Measurements from ENCODE around the gene SEMA4A. TPM values are rescaled to one million over a fixed set of nuclear protein-coding genes. Genes with fewer than 3 reads are reported as not detected.

SEMA4A gene
- total and polyA plus RNA-seq, 12 donors = 0.98 to 6.8 (median 1.8) TPM

DNA sequence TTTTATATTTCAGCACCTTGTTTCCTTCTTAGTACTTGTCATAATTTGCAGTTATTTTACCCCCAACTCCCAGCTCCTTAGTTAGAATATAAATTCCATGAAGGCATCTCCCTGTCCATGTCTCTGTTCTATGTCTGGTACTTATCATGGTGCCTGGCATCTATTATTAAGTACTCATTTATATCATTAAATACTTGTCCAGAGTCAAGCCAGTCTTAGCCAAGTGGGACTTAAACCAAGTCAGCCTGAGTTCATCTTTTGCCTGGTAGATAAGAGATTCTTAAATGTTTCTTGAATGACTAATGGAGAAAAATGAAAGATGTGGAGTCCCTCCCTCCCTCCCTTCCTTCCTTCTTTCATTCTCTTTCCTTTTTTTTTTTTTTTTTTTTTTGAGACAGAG lies 49.9 kb downstream of the SEMA4A start:
- Histone ChIP-seq H3K4me3 (no peak overlapping the region), H3K4me1 (peaks cover 0 to 39% (median 29%) of the 10 kb centered on the region in 9 donors), H3K27me3 (no peaks in the 10 kb centered on the region), H3K27ac (peak overlapping the region in 7 of 10 donors; percentile 11 to 75 (median 38)), H3K36me3 (peaks cover 0 to 86% (median 28%) of the 10 kb centered on the region in 9 donors), H3K9me3 (no peaks in the 10 kb centered on the region)
- ATAC-seq (peak in 7 of 8 donors; percentile 50 to 76 (median 68)), DNase-seq (no peak)
- TF ChIP-seq, protein P1, sequence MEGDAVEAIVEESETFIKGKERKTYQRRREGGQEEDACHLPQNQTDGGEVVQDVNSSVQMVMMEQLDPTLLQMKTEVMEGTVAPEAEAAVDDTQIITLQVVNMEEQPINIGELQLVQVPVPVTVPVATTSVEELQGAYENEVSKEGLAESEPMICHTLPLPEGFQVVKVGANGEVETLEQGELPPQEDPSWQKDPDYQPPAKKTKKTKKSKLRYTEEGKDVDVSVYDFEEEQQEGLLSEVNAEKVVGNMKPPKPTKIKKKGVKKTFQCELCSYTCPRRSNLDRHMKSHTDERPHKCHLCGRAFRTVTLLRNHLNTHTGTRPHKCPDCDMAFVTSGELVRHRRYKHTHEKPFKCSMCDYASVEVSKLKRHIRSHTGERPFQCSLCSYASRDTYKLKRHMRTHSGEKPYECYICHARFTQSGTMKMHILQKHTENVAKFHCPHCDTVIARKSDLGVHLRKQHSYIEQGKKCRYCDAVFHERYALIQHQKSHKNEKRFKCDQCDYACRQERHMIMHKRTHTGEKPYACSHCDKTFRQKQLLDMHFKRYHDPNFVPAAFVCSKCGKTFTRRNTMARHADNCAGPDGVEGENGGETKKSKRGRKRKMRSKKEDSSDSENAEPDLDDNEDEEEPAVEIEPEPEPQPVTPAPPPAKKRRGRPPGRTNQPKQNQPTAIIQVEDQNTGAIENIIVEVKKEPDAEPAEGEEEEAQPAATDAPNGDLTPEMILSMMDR (IDR thresholded peaks at IDR 0.05) = no peak
- intact Hi-C loops (cut with DNase I) = no loop called here

DNA sequence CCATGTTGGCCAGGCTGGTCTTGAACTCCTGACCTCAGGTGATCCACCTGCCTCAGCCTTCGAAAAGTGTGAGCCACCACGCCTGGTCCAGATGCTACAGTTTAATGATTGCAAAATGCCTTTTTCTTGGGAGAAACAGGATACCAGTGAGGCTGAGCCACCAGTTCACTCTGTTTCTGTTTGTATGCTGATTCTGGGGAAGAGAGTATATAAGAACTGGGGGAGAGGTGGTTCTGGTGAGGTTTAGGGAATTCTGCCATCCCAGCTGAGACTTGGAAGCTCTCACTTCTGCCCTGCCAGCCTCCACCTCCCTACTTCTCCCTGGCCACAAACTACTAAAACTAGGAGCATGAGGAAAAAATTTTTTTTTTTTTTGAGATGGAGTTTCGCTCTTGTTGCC lies 51.3 kb downstream of the SEMA4A start:
- no peak for DNase-seq
- Histone ChIP-seq H3K36me3 (peaks cover 0 to 90% (median 32%) of the 10 kb centered on the region in 9 donors), H3K9me3 (no peaks in the 10 kb centered on the region), H3K4me1 (peaks cover 0 to 39% (median 29%) of the 10 kb centered on the region in 9 donors), H3K27me3 (no peaks in the 10 kb centered on the region), H3K4me3 (no peak overlapping the region), H3K27ac (peak overlapping the region in 3 of 10 donors; percentile 2 to 67 (median 33))
- TF ChIP-seq, protein P1 (IDR thresholded peaks at IDR 0.05) = no peak
- ATAC-seq = no peak
- 94 to 99% methylated on average over 3 of the region's 3 CpGs for WGBS, 2 donors
- intact Hi-C loops (cut with DNase I) = loop anchor here in 1 of 10 donors (5.0 kb wide), 1 partner anchor 52 kb away; the partner anchor contains the start of gene SEMA4A

DNA sequence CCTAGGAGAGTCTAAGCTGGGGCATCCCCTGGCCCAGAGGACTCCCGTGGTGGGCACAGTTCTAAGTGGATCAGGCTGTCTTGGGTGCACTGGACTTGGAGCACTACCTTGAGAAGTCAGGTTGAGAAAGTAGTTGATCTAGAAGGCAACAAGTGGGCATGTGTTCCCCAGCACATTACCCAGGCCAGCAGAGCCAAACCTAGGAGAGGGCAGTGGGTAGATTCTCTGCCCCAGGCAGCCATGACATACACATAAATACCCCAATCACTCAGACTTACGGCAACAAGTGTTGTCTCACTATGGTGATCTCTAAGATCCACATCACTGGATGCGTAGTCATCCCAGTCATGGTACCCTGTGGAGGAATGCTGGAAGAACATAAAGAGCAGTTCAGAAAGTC lies 57.9 kb downstream of the SEMA4A start:
- DNase-seq (no peak), ATAC-seq (no peak)
- peaks cover 0 to 72% (median 22%) of the 10 kb centered on the region in 9 donors for H3K36me3 ChIP-seq
- WGBS, 2 donors = 94 to 97% methylated on average over 3 of the region's 3 CpGs
- H3K4me1 ChIP-seq = peaks cover 3 to 33% (median 18%) of the 10 kb centered on the region in 9 donors
- TF ChIP-seq, protein P1 (IDR thresholded peaks at IDR 0.05) = no peak
- no peaks in the 10 kb centered on the region for H3K27me3 ChIP-seq
- no peak overlapping the region for H3K27ac ChIP-seq
- intact Hi-C loops (cut with DNase I) = loop anchor here in 2 of 10 donors (5.0 kb wide), 2 partner anchors 49 to 69 kb away; no protein-coding TSS in a partner anchor
- no peaks in the 10 kb centered on the region for H3K9me3 ChIP-seq
- H3K4me3 ChIP-seq = no peak overlapping the region

DNA sequence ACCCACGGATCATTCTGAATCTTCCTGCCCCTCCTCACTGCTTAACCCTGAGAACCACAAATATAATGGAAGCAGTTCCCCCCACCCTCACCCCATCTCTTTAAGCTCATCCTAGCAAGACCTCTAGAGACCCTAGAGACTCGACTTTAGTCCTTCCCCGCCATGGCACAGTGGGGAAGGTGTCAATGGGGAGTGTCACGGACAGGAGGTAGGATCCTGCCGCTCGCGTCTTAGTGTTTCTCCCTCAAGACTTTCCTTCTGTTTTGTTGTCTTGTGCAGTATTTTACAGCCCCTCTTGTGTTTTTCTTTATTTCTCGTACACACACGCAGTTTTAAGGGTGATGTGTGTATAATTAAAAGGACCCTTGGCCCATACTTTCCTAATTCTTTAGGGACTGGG lies 58.7 kb downstream of the SEMA4A start:
- intact Hi-C loops (cut with DNase I) = loop anchor here in 2 of 10 donors (5.0 kb wide), 2 partner anchors 50 to 70 kb away; no protein-coding TSS in a partner anchor
- Histone ChIP-seq H3K36me3 (peaks cover 0 to 63% (median 16%) of the 10 kb centered on the region in 9 donors), H3K27ac (peak overlapping the region in 9 of 10 donors; percentile 92 to 99 (median 97)), H3K27me3 (no peaks in the 10 kb centered on the region), H3K9me3 (no peaks in the 10 kb centered on the region), H3K4me1 (peaks cover 3 to 35% (median 18%) of the 10 kb centered on the region in 9 donors), H3K4me3 (peak overlapping the region in 8 of 10 donors; percentile 52 to 84 (median 67))
- ATAC-seq (no peak), DNase-seq (no peak)
- TF ChIP-seq, protein P1 (IDR thresholded peaks at IDR 0.05) = no peak
- 82 to 84% methylated on average over 9 of the region's 9 CpGs for WGBS, 2 donors

Measured in heart right ventricle (tissue), 16 donors.